ENCODE results near the gene ALOX15. TPM values are rescaled to one million over a fixed set of nuclear protein-coding genes. Genes with fewer than 3 reads are reported as not detected.
"Not testable (repeated sequence)": the region's sequence is repeated elsewhere in the genome, so short reads cannot be mapped to it uniquely, and the experiment has no call there.

The ALOX15 gene
- total and polyA plus RNA-seq, 9 donors = 0.07 to 4.1 (median 0.38) TPM; not detected in 3

DNA sequence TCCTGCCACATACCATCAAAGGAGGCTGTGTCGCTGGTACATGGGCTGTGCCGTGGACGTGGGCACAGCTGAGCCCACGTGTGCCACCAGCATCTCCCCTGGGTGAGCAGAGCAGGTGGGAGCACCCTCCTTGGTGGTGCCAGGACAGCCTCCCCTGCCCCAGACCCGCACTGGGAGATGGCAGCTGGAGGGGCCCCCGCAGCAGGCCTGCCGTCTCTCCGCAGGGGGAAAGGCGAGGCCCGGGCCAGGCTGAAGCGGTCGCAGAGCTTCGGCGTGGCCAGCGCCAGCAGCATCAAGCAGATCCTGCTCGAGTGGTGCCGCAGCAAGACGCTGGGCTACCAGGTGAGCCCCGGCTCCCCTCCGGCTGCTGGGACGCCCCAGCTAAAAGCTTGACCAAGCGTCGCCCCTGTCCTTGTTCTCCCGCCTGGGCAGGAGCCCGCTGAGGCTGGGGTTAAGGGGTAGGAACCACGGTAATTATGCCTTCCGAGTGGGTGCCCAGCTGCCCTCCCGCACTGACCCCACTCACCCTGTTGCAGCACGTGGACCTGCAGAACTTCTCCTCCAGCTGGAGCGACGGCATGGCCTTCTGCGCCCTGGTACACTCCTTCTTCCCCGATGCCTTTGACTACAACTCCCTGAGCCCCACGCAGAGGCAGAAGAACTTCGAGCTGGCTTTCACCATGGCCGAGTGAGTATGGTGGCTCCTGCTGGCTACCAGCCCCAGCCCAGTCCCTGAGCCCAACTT, 44.7 kb downstream of the ALOX15 start:
- whole genome bisulfite sequencing, 3 donors = 93 to 95% (median 94%) methylated on average over 36 of the region's 36 CpGs
- H3K9me3 ChIP-seq = no peaks in the 10 kb centered on the region
- no peak overlapping the region for H3K4me3 ChIP-seq
- no peak overlapping the region for H3K27ac ChIP-seq
- no peaks in the 10 kb centered on the region for H3K36me3 ChIP-seq
- intact Hi-C loops (cut with DNase I) = no loop called here
- DNase-seq = no peak
- peaks cover 19% of the 10 kb centered on the region for H3K4me1 ChIP-seq (ENCODE audit: insufficient read depth)
- H3K27me3 ChIP-seq = no peaks in the 10 kb centered on the region
- TF ChIP-seq POLR2A (IDR thresholded peaks at IDR 0.05) = no peak
- TF ChIP-seq, protein P1, sequence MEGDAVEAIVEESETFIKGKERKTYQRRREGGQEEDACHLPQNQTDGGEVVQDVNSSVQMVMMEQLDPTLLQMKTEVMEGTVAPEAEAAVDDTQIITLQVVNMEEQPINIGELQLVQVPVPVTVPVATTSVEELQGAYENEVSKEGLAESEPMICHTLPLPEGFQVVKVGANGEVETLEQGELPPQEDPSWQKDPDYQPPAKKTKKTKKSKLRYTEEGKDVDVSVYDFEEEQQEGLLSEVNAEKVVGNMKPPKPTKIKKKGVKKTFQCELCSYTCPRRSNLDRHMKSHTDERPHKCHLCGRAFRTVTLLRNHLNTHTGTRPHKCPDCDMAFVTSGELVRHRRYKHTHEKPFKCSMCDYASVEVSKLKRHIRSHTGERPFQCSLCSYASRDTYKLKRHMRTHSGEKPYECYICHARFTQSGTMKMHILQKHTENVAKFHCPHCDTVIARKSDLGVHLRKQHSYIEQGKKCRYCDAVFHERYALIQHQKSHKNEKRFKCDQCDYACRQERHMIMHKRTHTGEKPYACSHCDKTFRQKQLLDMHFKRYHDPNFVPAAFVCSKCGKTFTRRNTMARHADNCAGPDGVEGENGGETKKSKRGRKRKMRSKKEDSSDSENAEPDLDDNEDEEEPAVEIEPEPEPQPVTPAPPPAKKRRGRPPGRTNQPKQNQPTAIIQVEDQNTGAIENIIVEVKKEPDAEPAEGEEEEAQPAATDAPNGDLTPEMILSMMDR (IDR thresholded peaks at IDR 0.05) = no peak
- TF ChIP-seq EP300 (IDR thresholded peaks at IDR 0.05) = no peak

GRCh38 chr17:4595685-4596342, 45.7 kb downstream of the ALOX15 start:
- H3K4me3 ChIP-seq; H3K27me3 ChIP-seq; H3K27ac ChIP-seq; H3K9me3 ChIP-seq; DNase-seq; intact Hi-C loops (cut with DNase I); H3K36me3 ChIP-seq: not testable (repeated sequence)
- peaks cover 22% of the 10 kb centered on the region for H3K4me1 ChIP-seq (ENCODE audit: insufficient read depth)
- 93 to 94% (median 94%) methylated on average over 19 to 23 of the region's 23 CpGs for WGBS, 3 donors

- H3K27me3 ChIP-seq = no peaks in the 10 kb centered on the region
- H3K4me3 ChIP-seq = no peak overlapping the region
- TF ChIP-seq, protein P1 (IDR thresholded peaks at IDR 0.05) = no peak
- TF ChIP-seq POLR2A (IDR thresholded peaks at IDR 0.05) = no peak
- no peak for TF ChIP-seq EP300 (IDR thresholded peaks at IDR 0.05)
- no peaks in the 10 kb centered on the region for H3K9me3 ChIP-seq
- intact Hi-C loops (cut with DNase I) = no loop called here
- H3K4me1 ChIP-seq (ENCODE audit: insufficient read depth) = peaks cover 22% of the 10 kb centered on the region
- no peaks in the 10 kb centered on the region for H3K36me3 ChIP-seq
- DNase-seq = no peak
- WGBS, 3 donors = 77 to 85% (median 83%) methylated on average over 27 to 29 of the region's 29 CpGs
- no peak overlapping the region for H3K27ac ChIP-seq
Observed at GRCh38 chr17:4594931-4595684, 46.4 kb downstream of the ALOX15 start.

DNA sequence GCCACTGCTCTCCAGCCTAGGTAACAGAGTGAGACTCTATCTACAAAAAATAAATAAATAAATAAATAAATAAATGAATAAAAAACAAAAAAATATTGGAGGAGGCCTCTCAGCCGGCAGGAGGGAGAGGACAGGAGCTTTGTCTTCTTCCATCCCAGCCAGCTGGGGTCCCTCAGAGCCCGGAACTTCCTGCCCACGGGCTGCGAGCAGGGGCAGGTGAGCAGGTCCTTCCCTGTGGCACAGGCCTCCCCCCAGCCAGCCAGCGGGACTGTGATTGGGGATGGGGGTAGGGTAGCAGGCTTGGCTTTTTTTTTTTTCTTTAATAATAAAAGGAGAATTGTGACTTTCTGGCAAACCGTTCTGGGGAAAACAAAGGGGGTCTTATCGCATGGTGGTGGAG, 47.1 kb downstream of the ALOX15 start:
- WGBS, 3 donors = 85 to 87% (median 87%) methylated on average over 7 of the region's 7 CpGs
- Histone ChIP-seq H3K4me3 (no peak overlapping the region), H3K36me3 (no peaks in the 10 kb centered on the region), H3K4me1 (ENCODE audit: insufficient read depth) (peaks cover 15% of the 10 kb centered on the region), H3K9me3 (no peaks in the 10 kb centered on the region), H3K27me3 (no peaks in the 10 kb centered on the region), H3K27ac (no peak overlapping the region)
- TF ChIP-seq POLR2A (IDR thresholded peaks at IDR 0.05) (no peak), EP300 (IDR thresholded peaks at IDR 0.05) (no peak)
- TF ChIP-seq, protein P1 (IDR thresholded peaks at IDR 0.05) = no peak
- no peak for DNase-seq
- intact Hi-C loops (cut with DNase I) = no loop called here

Measured in ovary (tissue), 9 donors.